Muscle of leg (tissue), 11 donors: ENCODE data around the gene SFTPB. TPM values are rescaled to one million over a fixed set of nuclear protein-coding genes. Genes with fewer than 3 reads are reported as not detected.
"Not testable (repeated sequence)": the region's sequence is repeated elsewhere in the genome, so short reads cannot be mapped to it uniquely, and the experiment has no call there.

ENCODE experiments used
- DNase-seq: peaks from one replicate; pipeline ENCODE4 v3.0.0; 2013
- H3K27ac ChIP-seq: one replicate; pipeline ENCODE4 v1.5.1; 2013; ENCODE audit warnings: mild to moderate bottlenecking, low read length, control low read depth
- H3K27me3 ChIP-seq: one replicate; pipeline ENCODE4 v1.6.1; 2013; ENCODE audit warnings: low read length; ENCODE audit not compliant: control insufficient read depth, insufficient read depth
- H3K36me3 ChIP-seq: one replicate; pipeline ENCODE4 v1.6.1; 2013; ENCODE audit warnings: low read length; ENCODE audit not compliant: control insufficient read depth, insufficient read depth
- H3K4me1 ChIP-seq: one replicate; pipeline ENCODE4 v1.6.1; 2013; ENCODE audit warnings: low read length; ENCODE audit not compliant: control insufficient read depth, insufficient read depth
- H3K4me3 ChIP-seq: one replicate; pipeline ENCODE4 v1.5.1; 2013; ENCODE audit warnings: low read length, control low read depth
- H3K9me3 ChIP-seq: replicated peaks from 2 replicates; pipeline ENCODE4 v1.6.1; 2013; ENCODE audit warnings: low read depth, low read length; ENCODE audit not compliant: control insufficient read depth
- WGBS: methylation state at CpG from one replicate; pipeline ENCODE4 v1.1.5; 2013; ENCODE audit warnings: missing lambda C conversion rate; ENCODE audit not compliant: insufficient coverage; 5-methylcytosine and 5-hydroxymethylcytosine counted together
- polyA plus RNA-seq, 8 donors: library from polyadenylated mRNA; unstranded; fragments of 120-200 nt; gene quantifications; one replicate each; pipeline versions ENCODE4 v1.2.1 to v1.2.3, GENCODE V29; 2013; ENCODE audit warnings: inconsistent platforms in 1 of 8, low replicate concordance in 1 of 8; ENCODE audit not compliant: insufficient read length in 8 of 8, insufficient read depth in 1 of 8
- total RNA-seq: library from RNA; stranded (reverse); fragments of 120-200 nt; gene quantifications from one replicate; pipeline ENCODE4 v1.2.4, GENCODE V29; 2013

Gene SFTPB
- total and polyA plus RNA-seq, 9 donors = 0.07 to 16.1 (median 0.11) TPM; not detected in 6

GRCh38 chr2:85617723-85618122, 50.3 kb downstream of the SFTPB start:
- H3K4me1 ChIP-seq = peaks cover 14% of the 10 kb centered on the region
- not testable (repeated sequence) for DNase-seq, H3K9me3 ChIP-seq, H3K4me3 ChIP-seq, H3K27ac ChIP-seq, H3K27me3 ChIP-seq
- WGBS = no CpG with 5 or more reads among the region's 5 CpGs
- peaks cover 27% of the 10 kb centered on the region for H3K36me3 ChIP-seq

GRCh38 chr2:85615413-85615728, 52.6 kb downstream of the SFTPB start:
- H3K27ac ChIP-seq = no peak overlapping the region
- H3K9me3 ChIP-seq = no peaks in the 10 kb centered on the region
- H3K4me3 ChIP-seq = no peak overlapping the region
- peaks cover 13% of the 10 kb centered on the region for H3K36me3 ChIP-seq
- DNase-seq = no peak
- peaks cover 24% of the 10 kb centered on the region for H3K4me1 ChIP-seq
- 83% methylated on average over 12 of the region's 17 CpGs for WGBS
- H3K27me3 ChIP-seq = no peaks in the 10 kb centered on the region

- not testable (repeated sequence) for H3K9me3 ChIP-seq, DNase-seq, H3K4me3 ChIP-seq, H3K27me3 ChIP-seq, H3K27ac ChIP-seq
- Histone ChIP-seq H3K4me1 (peaks cover 25% of the 10 kb centered on the region), H3K36me3 (peaks cover 12% of the 10 kb centered on the region)
- 100% methylated on average over 5 of the region's 7 CpGs for WGBS
Measured at GRCh38 chr2:85614757-85615156, 53.2 kb downstream of the SFTPB start.

GRCh38 chr2:85613717-85614515, 54.1 kb downstream of the SFTPB start:
- H3K27me3 ChIP-seq = no peaks in the 10 kb centered on the region
- H3K36me3 ChIP-seq = peaks cover 15% of the 10 kb centered on the region
- no peaks in the 10 kb centered on the region for H3K9me3 ChIP-seq
- no peak for DNase-seq
- no peak overlapping the region for H3K4me3 ChIP-seq
- H3K4me1 ChIP-seq = peaks cover 27% of the 10 kb centered on the region
- H3K27ac ChIP-seq = no peak overlapping the region
- WGBS = 73% methylated on average over 5 of the region's 10 CpGs

- no peaks in the 10 kb centered on the region for H3K9me3 ChIP-seq
- peaks cover 30% of the 10 kb centered on the region for H3K36me3 ChIP-seq
- H3K27me3 ChIP-seq = no peaks in the 10 kb centered on the region
- peaks cover 19% of the 10 kb centered on the region for H3K4me1 ChIP-seq
- WGBS = 0% methylated on average over 46 of the region's 73 CpGs
- peak within 1 kb of the TSS; percentile 85 for H3K4me3 ChIP-seq
- peak within 1 kb of the TSS; percentile 95 for H3K27ac ChIP-seq
- DNase-seq = peak; percentile 97
Measured at GRCh38 chr2:85611705-85612587, 56.1 kb downstream of the SFTPB start, which contains the start of gene C2orf68. C2orf68 (minus strand) TSS chr2:85612066; CDS start chr2:85611984, 82 bp downstream.

- Histone ChIP-seq H3K9me3 (no peaks in the 10 kb centered on the region), H3K4me3 (peak overlapping the region; percentile 85), H3K27me3 (no peaks in the 10 kb centered on the region), H3K36me3 (peaks cover 30% of the 10 kb centered on the region), H3K4me1 (peaks cover 18% of the 10 kb centered on the region), H3K27ac (peak overlapping the region; percentile 38)
- DNase-seq = no peak
- WGBS = 3% methylated on average over 22 of the region's 24 CpGs
Measured at GRCh38 chr2:85611217-85611704, 56.7 kb downstream of the SFTPB start.

Other genes starting within 250 kb of the SFTPB start
- gene SH2D6, start 249.5 kb downstream of the SFTPB start, total RNA-seq = 0.13 TPM
- gene SH2D6, start 249.5 kb downstream of the SFTPB start, polyA plus RNA-seq = 1 to 10 TPM in 1 of 8 donors, under 1 TPM in 7; 0.24 to 1.4 (median 0.66) TPM
- gene MAT2A, start 129.0 kb downstream of the SFTPB start, total RNA-seq = 71.5 TPM
- gene MAT2A, start 129.0 kb downstream of the SFTPB start, polyA plus RNA-seq = 100 to 1,000 TPM; 151 to 240 (median 191) TPM
- gene GGCX, start 106.7 kb downstream of the SFTPB start, total RNA-seq = 26.2 TPM
- 10 to 100 TPM; 16.5 to 26.1 (median 20.8) TPM for gene GGCX, start 106.7 kb downstream of the SFTPB start, polyA plus RNA-seq
- gene VAMP8, start 90.6 kb downstream of the SFTPB start, total RNA-seq = 9.8 TPM
- 10 to 100 TPM; 10.7 to 17.8 (median 12.4) TPM for gene VAMP8, start 90.6 kb downstream of the SFTPB start, polyA plus RNA-seq
- gene VAMP5, start 83.8 kb downstream of the SFTPB start, total RNA-seq = 18.0 TPM
- gene VAMP5, start 83.8 kb downstream of the SFTPB start, polyA plus RNA-seq = 10 to 100 TPM; 33.7 to 56.2 (median 41.6) TPM
- gene RNF181, start 72.5 kb downstream of the SFTPB start, total RNA-seq = 109 TPM
- gene RNF181, start 72.5 kb downstream of the SFTPB start, polyA plus RNA-seq = 10 to 100 TPM; 53.9 to 75.0 (median 59.0) TPM
- 7.9 TPM for gene TMEM150A, start 65.5 kb downstream of the SFTPB start, total RNA-seq
- 10 to 100 TPM in 3 of 8 donors, 1 to 10 TPM in 5; 7.7 to 11.7 (median 9.5) TPM for gene TMEM150A, start 65.5 kb downstream of the SFTPB start, polyA plus RNA-seq
- 29.2 TPM for gene C2orf68, start 56.1 kb downstream of the SFTPB start, total RNA-seq
- gene C2orf68, start 56.1 kb downstream of the SFTPB start, polyA plus RNA-seq = 10 to 100 TPM; 34.1 to 55.4 (median 44.9) TPM
- 31.5 TPM for gene USP39, start 52.0 kb downstream of the SFTPB start, total RNA-seq
- 10 to 100 TPM; 34.0 to 46.7 (median 39.8) TPM for gene USP39, start 52.0 kb downstream of the SFTPB start, polyA plus RNA-seq
- gene GNLY, start 26.2 kb upstream of the SFTPB start, total RNA-seq = 0.31 TPM
- gene GNLY, start 26.2 kb upstream of the SFTPB start, polyA plus RNA-seq = 1 to 10 TPM in 3 of 8 donors, under 1 TPM in 5; 0.36 to 3.0 (median 0.74) TPM
- 15.7 TPM for gene ATOH8, start 85.8 kb upstream of the SFTPB start, total RNA-seq
- 10 to 100 TPM; 10.4 to 24.1 (median 19.7) TPM for gene ATOH8, start 85.8 kb upstream of the SFTPB start, polyA plus RNA-seq
- gene ST3GAL5, start 220.8 kb upstream of the SFTPB start, total RNA-seq = 37.5 TPM
- 10 to 100 TPM; 25.9 to 37.3 (median 32.4) TPM for gene ST3GAL5, start 220.8 kb upstream of the SFTPB start, polyA plus RNA-seq